SU-DHL-6 (cell line): ENCODE results near the gene OR1J2.

ENCODE experiments used
- H2AFZ ChIP-seq: fragments of 200-600 bp; sonication (generic); 2 replicates; pipeline ENCODE4 v1.6.1; 2014; ENCODE audit warnings: low read depth, mild to moderate bottlenecking, moderate library complexity, mixed read lengths, antibody characterized with exemption, low read length; ENCODE audit not compliant: severe bottlenecking
- H3F3A ChIP-seq: fragments of 200-600 bp; shearing (Covaris generic); 2 replicates; pipeline ENCODE4 v1.6.0; 2016; ENCODE audit warnings: antibody characterized with exemption, mild to moderate bottlenecking; ENCODE audit not compliant: insufficient read depth
- H3K27ac ChIP-seq: fragments of 200-600 bp; sonication (generic); 2 replicates; pipeline ENCODE4 v1.5.1; 2016; ENCODE audit warnings: low read depth, mild to moderate bottlenecking, low read length, moderate library complexity, mixed read lengths
- H3K27me3 ChIP-seq: fragments of 200-600 bp; sonication (generic), shearing (Covaris generic); 2 replicates; pipeline ENCODE4 v1.6.0; 2014; ENCODE audit warnings: mild to moderate bottlenecking, low read length
- H3K36me3 ChIP-seq: fragments of 200-600 bp; sonication (generic); 2 replicates; pipeline ENCODE4 v1.6.1; 2014; ENCODE audit warnings: mild to moderate bottlenecking, low read length, mixed read lengths
- H3K4me2 ChIP-seq: fragments of 300-600, 200-600 bp; shearing (Covaris generic), sonication (generic); 2 replicates; pipeline ENCODE4 v1.6.0; 2014; ENCODE audit warnings: low read length, low read depth, mild to moderate bottlenecking; ENCODE audit not compliant: poor library complexity, severe bottlenecking
- H3K4me3 ChIP-seq: fragments of 200-600 bp; sonication (generic); 2 replicates; pipeline ENCODE4 v1.5.1; 2014; ENCODE audit warnings: antibody characterized with exemption, low read length, mild to moderate bottlenecking, mixed read lengths; ENCODE audit not compliant: insufficient read depth, poor library complexity, severe bottlenecking
- H3K79me2 ChIP-seq: fragments of 200-600 bp; sonication (generic); 2 replicates; pipeline ENCODE4 v1.6.1; 2014; ENCODE audit warnings: mild to moderate bottlenecking, low read length, moderate library complexity; ENCODE audit not compliant: insufficient read depth
- H3K9ac ChIP-seq: fragments of 200-600 bp; sonication (generic); 2 replicates; pipeline ENCODE4 v1.7.0; 2014; ENCODE audit warnings: mild to moderate bottlenecking, low read length
- H3K9me2 ChIP-seq: fragments of 200-600 bp; sonication (generic); replicated peaks from 2 replicates; pipeline ENCODE4 v1.6.1; 2014; ENCODE audit warnings: low read length; ENCODE audit not compliant: insufficient read depth
- H3K9me3 ChIP-seq: fragments of 200-600 bp; sonication (generic); 2 replicates; pipeline ENCODE4 v1.6.1; 2014; ENCODE audit warnings: low read length, mixed read lengths; ENCODE audit not compliant: insufficient read depth
- H4K20me1 ChIP-seq: fragments of 200-600 bp; sonication (generic); 2 replicates; pipeline ENCODE4 v1.6.1; 2014; ENCODE audit warnings: low read depth, mild to moderate bottlenecking, antibody characterized with exemption, low read length, moderate library complexity, mixed read lengths
- CTCF ChIP-seq: fragments of 200-600 bp; sonication (generic); IDR thresholded peaks from one replicate; pipeline ENCODE4 v1.5.1; 2017; ENCODE audit warnings: antibody characterized with exemption, mild to moderate bottlenecking, low read length, moderate library complexity; ENCODE audit not compliant: insufficient read depth, poor library complexity, severe bottlenecking
- EZH2phosphoT487 ChIP-seq: fragments of 200-600 bp; sonication (generic), shearing (Covaris generic); conservative IDR thresholded peaks from 2 replicates; pipeline ENCODE4 v1.6.1; 2018; ENCODE audit warnings: mild to moderate bottlenecking, antibody characterized with exemption, low read length, moderate library complexity, mixed read lengths

Gene OR1J2

GRCh38 chr9:122479062-122479461 lies 31.5 kb upstream of the OR1J2 start:
- TF ChIP-seq CTCF: no peak
- TF ChIP-seq EZH2phosphoT487: no peak
- no peak overlapping the region for H2AFZ ChIP-seq

DNA sequence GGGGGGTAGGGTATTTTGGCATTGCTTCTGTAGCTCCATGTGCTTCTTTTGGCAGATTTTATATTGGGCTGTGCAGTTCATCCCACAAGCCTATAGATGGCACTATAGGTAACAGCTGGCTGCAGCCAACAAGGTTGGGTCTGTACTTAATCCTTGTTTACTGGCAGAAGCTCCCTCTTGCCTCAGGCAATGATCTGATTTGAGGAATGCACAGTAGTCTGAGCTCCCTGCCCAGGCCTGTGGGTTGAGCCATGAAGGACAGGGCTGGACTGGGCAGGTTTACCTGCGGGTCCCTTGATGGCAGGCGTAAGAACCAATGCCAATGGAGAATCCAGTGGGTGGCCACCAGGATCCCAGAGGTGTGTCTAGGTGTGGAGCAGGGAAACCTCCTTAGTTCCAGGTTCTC lies 11.7 kb upstream of the OR1J2 start:
- H3K27ac ChIP-seq: no peak overlapping the region
- H3K27me3 ChIP-seq: no peaks in the 10 kb centered on the region
- no peaks in the 10 kb centered on the region for H3K9me2 ChIP-seq
- H3K9me3 ChIP-seq: no peaks in the 10 kb centered on the region
- H3K9ac ChIP-seq: no peak overlapping the region
- no peaks in the 10 kb centered on the region for H3F3A ChIP-seq
- H3K4me3 ChIP-seq: no peak overlapping the region
- no peak overlapping the region for H2AFZ ChIP-seq
- no peak overlapping the region for H3K4me2 ChIP-seq
- TF ChIP-seq EZH2phosphoT487 (no peak), CTCF (peak; percentile 82)
- H3K79me2 ChIP-seq: no peaks in the 10 kb centered on the region
- H4K20me1 ChIP-seq: no peaks in the 10 kb centered on the region
- no peaks in the 10 kb centered on the region for H3K36me3 ChIP-seq

More at GRCh38 chr9:122479062-122479461, 31.5 kb upstream of the OR1J2 start:
- no peak overlapping the region for H3K4me2 ChIP-seq
- no peaks in the 10 kb centered on the region for H3K27me3 ChIP-seq
- no peaks in the 10 kb centered on the region for H4K20me1 ChIP-seq
- H3K36me3 ChIP-seq: no peaks in the 10 kb centered on the region
- H3K27ac ChIP-seq: no peak overlapping the region
- no peaks in the 10 kb centered on the region for H3K9me2 ChIP-seq
- no peaks in the 10 kb centered on the region for H3K79me2 ChIP-seq
- H3K4me3 ChIP-seq: no peak overlapping the region
- no peaks in the 10 kb centered on the region for H3F3A ChIP-seq
- H3K9ac ChIP-seq: no peak overlapping the region
- H3K9me3 ChIP-seq: no peaks in the 10 kb centered on the region

DNA sequence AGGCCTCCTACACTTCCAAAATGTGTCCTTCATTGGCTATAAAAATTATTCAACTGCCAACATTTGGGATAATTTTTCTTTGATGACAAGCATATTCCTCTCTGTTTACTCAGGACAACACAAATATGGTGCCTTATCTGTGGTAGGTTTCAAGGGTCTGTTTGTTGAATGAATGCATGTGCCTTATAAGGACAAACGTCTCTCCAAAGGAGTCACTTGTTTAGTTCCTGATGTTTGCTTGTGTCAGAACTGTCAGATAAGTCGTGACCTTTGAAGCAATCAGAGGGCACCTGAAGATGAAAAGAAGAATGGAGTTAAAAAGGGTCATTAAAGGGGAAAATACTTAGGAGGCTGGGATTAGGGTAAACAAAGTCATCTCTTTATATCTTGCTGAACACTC lies 3.6 kb upstream of the OR1J2 start:
- Histone ChIP-seq H3K9ac (no peak overlapping the region), H3K27me3 (no peaks in the 10 kb centered on the region), H3K9me3 (no peaks in the 10 kb centered on the region), H3K27ac (no peak overlapping the region), H3K79me2 (no peaks in the 10 kb centered on the region), H3K36me3 (no peaks in the 10 kb centered on the region), H3F3A (no peaks in the 10 kb centered on the region), H3K4me3 (no peak overlapping the region), H4K20me1 (no peaks in the 10 kb centered on the region), H3K4me2 (no peak overlapping the region), H3K9me2 (no peaks in the 10 kb centered on the region), H2AFZ (no peak overlapping the region)
- no peak for TF ChIP-seq CTCF
- TF ChIP-seq EZH2phosphoT487: no peak
